ENCODE data around the gene ATP6V1E1. TPM values are rescaled to one million over a fixed set of nuclear protein-coding genes. Genes with fewer than 3 reads are reported as not detected.

Gene ATP6V1E1
- total RNA-seq, 1 experiment from 2014 or later, result 121 TPM

GRCh38 chr22:17592201-17592600, 36.3 kb downstream of the ATP6V1E1 start:
- Histone ChIP-seq H3K27me3 (replicated peaks; ENCODE audit: insufficient read depth, low read depth, low read length, poor library complexity) (no peaks in the 10 kb centered on the region), H3K4me1 (ENCODE audit: insufficient read depth, low read length, poor library complexity, severe bottlenecking) (no peaks in the 10 kb centered on the region), H3K4me3 (ENCODE audit: low read depth, low read length, poor library complexity, severe bottlenecking) (no peak overlapping the region), H3K36me3 (ENCODE audit: insufficient read depth, low read length, poor library complexity, severe bottlenecking) (peaks cover 38% of the 10 kb centered on the region), H3K9me3 (ENCODE audit: low read depth, low read length, poor library complexity, severe bottlenecking) (no peaks in the 10 kb centered on the region), H3K27ac (ENCODE audit: low read depth, low read length, poor library complexity, severe bottlenecking) (no peak overlapping the region)
- TSS peak; percentile 82 for BruUV-seq (replicated peaks)
- ChIA-PET CTCF (interaction anchor here (0.6 kb wide), 1 partner anchor 12 kb away, joined by 4 read pairs; no protein-coding TSS in a partner anchor), POLR2A (ENCODE audit: low non-redundant PET) (interaction anchor here (0.7 kb wide), 1 partner anchor 174 kb away, joined by 11 read pairs; no protein-coding TSS in a partner anchor)
- intact Hi-C loops (cut with micrococcal nuclease; ENCODE audit: unreplicated experiment), result no loop called here
- no peak for TF ChIP-seq CTCF (conservative IDR thresholded peaks at IDR 0.05; ENCODE audit: low read depth, low read length)
- no peak for TF ChIP-seq EZH2 (IDR thresholded peaks at IDR 0.05; ENCODE audit: borderline replicate concordance, low read depth, low read length, poor library complexity, severe bottlenecking)
- no peak for DNase-seq (ENCODE audit: low spot score)

- H3K4me3 ChIP-seq (ENCODE audit: low read depth, low read length, poor library complexity, severe bottlenecking), result no peak overlapping the region
- peak overlapping the region; percentile 18 for H3K27ac ChIP-seq (ENCODE audit: low read depth, low read length, poor library complexity, severe bottlenecking)
- TF ChIP-seq EZH2 (IDR thresholded peaks at IDR 0.05; ENCODE audit: borderline replicate concordance, low read depth, low read length, poor library complexity, severe bottlenecking) (no peak), CTCF (conservative IDR thresholded peaks at IDR 0.05; ENCODE audit: low read depth, low read length) (no peak)
- no TSS peak for BruUV-seq (replicated peaks)
- H3K9me3 ChIP-seq (ENCODE audit: low read depth, low read length, poor library complexity, severe bottlenecking), result no peaks in the 10 kb centered on the region
- ChIA-PET CTCF (no interaction called here), POLR2A (ENCODE audit: low non-redundant PET) (no interaction called here)
- H3K4me1 ChIP-seq (ENCODE audit: insufficient read depth, low read length, poor library complexity, severe bottlenecking), result no peaks in the 10 kb centered on the region
- H3K36me3 ChIP-seq (ENCODE audit: insufficient read depth, low read length, poor library complexity, severe bottlenecking), result peaks cover 30% of the 10 kb centered on the region
- intact Hi-C loops (cut with micrococcal nuclease; ENCODE audit: unreplicated experiment), result no loop called here
- no peaks in the 10 kb centered on the region for H3K27me3 ChIP-seq (replicated peaks; ENCODE audit: insufficient read depth, low read depth, low read length, poor library complexity)
- DNase-seq (ENCODE audit: low spot score), result no peak
These were observed 38.0 kb downstream of the ATP6V1E1 start for GRCh38 chr22:17590586-17590985.

GRCh38 chr22:17589810-17590375, 38.7 kb downstream of the ATP6V1E1 start:
- no TSS peak for BruUV-seq (replicated peaks)
- CTCF ChIA-PET, result no interaction called here
- H3K27ac ChIP-seq (ENCODE audit: low read depth, low read length, poor library complexity, severe bottlenecking), result no peak overlapping the region

More at GRCh38 chr22:17589810-17590375, 38.7 kb downstream of the ATP6V1E1 start:
- POLR2A ChIA-PET (ENCODE audit: low non-redundant PET), result no interaction called here
- Histone ChIP-seq H3K27me3 (replicated peaks; ENCODE audit: insufficient read depth, low read depth, low read length, poor library complexity) (no peaks in the 10 kb centered on the region), H3K4me1 (ENCODE audit: insufficient read depth, low read length, poor library complexity, severe bottlenecking) (no peaks in the 10 kb centered on the region), H3K9me3 (ENCODE audit: low read depth, low read length, poor library complexity, severe bottlenecking) (no peaks in the 10 kb centered on the region), H3K36me3 (ENCODE audit: insufficient read depth, low read length, poor library complexity, severe bottlenecking) (peaks cover 30% of the 10 kb centered on the region), H3K4me3 (ENCODE audit: low read depth, low read length, poor library complexity, severe bottlenecking) (no peak overlapping the region)
- DNase-seq (ENCODE audit: low spot score), result no peak
- no peak for TF ChIP-seq CTCF (conservative IDR thresholded peaks at IDR 0.05; ENCODE audit: low read depth, low read length)
- no peak for TF ChIP-seq EZH2 (IDR thresholded peaks at IDR 0.05; ENCODE audit: borderline replicate concordance, low read depth, low read length, poor library complexity, severe bottlenecking)
- intact Hi-C loops (cut with micrococcal nuclease; ENCODE audit: unreplicated experiment), result no loop called here
